Measurements from ENCODE around the gene ALDOB.

The ALDOB gene

DNA sequence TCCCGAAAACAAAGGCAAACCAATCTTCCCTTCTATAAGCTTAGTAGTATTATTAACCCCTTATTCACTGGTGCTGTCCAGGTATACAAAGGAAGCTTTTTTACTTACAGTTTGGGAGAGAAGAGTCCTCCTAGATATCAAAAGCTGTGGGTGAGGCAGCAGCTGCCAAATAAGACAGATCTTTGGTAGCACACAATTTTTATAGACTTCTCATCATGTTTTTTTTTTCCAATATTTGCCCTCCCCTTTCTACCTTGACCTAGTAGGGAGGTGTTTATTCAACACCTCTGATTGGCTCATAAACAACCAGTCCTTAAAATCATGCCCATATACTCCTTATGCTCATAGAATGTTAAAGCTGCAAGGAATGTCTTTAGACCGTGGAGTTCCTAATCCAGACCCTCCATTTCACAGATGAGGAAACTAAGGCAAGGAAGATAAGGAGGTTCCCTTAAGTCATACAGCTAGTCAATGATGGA, at the start of gene ALDOB:
ALDOB (minus strand) TSS at position 174 of the 479 bp plus-strand sequence. CDS start 4,887 bp downstream, outside the sequence.
- DNase-seq, result no peak

DNA sequence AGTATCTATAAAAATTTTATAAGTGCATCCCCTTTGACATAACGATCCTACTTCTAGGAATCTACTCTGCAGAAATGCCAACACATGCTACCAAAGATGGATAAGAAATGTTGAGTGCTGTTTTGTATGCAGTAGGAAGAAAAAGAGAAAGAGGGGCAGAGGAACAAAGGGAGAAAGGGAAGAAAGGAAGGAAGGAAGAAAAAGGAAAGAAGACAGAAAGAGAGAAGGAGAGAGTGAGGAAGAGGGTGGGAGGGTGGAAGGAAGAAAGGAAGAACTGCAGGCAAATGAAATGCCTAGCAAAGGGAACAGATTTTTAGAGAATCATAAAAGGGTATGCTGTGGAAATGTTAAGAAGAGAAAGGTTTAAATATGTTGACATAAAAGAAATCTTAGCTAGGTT, 48.5 kb upstream of the ALDOB start:
- no peak for DNase-seq

DNA sequence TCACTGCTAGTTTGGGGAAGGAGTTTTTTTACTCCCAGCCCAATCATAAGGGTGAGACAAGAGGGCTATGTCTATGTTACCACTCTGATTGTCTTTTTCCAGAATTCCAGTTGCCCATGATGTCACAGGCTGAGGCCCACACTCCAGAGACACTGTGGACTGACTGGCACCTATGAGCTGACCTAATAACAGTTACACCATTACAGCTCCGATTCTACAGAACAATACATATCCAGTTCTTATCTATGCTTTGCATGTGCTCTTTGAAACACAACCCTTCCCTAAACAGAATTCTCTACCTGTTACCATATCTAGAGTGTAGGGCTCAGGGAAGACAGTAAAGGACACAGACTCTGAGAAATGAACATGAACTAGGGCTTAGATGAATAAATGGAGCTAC, 45.7 kb upstream of the ALDOB start:
- DNase-seq, result no peak

DNA sequence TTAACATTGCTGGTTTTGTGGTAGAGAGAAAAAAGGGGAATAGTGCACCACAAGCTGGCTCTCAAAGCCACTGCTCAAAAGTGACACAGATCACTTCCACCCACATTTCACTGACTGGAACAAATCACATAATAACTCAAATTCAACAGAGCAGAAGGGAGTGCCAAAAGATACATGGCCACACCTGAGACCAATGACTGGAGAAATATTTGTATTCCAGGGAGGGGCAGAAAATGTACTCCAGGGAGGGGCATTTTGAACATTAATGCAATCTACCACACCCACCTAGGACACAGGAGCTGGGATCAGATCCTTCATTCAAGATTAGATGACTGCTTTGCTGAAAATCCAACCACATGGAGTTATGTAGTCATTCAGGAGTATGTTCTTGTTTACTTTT, 44.8 kb upstream of the ALDOB start:
- no peak for DNase-seq

DNA sequence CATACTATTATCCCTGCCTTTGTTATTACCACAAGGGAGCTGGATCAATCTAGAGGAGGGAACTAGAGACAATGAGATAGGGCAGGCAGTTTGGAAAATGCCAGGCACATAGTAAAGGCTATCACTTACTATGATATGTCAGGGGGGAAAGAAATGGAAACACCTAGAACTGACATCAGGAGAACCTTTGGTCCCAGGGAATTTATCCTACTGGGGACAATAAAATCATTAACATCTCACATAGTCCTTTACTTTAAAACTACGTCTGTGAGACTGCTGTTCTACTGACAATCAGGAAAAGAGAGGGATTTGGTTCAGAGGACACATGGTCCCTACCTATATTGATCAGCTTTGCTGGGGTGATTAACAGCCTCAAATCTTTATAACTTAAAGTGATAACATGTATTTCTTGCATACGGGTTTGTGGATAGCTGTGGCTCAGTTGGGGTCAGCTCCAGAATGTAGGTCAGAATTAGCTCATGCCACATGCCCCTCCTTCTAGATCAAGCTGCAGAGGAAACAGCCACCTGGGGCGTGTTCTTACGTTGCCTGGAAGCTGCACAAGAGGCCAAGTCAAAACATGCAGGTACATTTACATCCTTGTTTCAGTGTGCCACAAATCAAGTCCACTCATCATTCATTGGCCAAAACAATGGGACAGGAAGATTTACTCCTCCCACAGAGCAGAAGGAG, 43.9 kb upstream of the ALDOB start:
- no peak for DNase-seq

DNA sequence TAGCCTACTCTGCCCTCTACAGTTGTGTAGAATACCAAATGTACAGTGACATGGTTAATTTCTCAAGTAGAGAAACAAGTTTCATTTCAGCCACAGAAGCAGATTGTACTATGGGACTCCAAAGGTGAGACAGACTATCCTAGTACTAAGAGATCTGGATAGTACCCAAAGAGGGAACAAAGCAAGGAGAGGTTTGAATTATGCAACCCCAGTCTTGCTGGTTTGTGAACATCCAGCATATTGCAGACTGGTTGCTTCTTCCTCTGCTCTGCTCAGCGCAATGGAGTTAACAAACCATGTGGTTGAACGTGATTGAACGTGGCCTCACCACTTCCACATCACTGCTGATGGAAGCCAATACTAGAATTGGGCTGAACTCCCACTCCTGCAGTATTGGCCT, 43.3 kb upstream of the ALDOB start:
- DNase-seq, result no peak

DNA sequence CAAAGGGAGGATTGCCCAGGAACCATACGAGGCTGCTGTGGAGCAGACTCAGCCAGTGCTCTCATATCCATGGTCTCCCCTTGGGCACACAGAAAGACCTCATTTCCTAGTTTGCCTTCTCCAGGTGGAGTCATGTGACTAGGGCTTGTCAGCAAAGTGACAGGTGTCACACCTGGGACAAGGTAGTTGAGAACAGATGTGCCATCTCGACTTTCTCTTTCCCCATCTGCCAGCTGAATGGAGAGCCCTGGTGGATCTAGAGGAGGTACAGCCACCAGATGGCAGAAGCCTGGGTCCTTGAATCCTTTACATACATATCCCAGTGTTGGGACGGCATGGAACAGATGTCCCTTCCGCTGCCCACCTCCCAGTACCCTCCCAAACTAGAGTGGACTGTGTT, 42.9 kb upstream of the ALDOB start:
- no peak for DNase-seq

DNA sequence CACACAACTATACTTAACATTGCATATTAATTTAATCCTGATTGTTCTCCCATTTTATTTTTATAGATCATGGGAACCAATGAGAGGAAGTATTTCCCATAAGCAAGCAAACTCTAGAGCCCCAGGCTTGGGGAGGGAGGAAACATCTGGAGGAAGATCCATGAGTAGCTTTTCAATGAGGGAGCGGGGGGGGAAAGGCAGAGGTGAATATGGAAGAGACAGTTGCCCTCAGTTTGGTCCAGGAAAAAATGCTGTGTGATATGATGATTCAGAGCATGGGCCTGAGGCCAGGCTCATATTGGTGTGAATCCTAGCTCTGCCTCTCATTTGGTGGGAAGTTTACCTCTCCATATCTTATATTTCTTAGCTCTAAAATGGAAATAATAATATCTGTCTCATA, 42.2 kb upstream of the ALDOB start:
- no peak for DNase-seq

DNA sequence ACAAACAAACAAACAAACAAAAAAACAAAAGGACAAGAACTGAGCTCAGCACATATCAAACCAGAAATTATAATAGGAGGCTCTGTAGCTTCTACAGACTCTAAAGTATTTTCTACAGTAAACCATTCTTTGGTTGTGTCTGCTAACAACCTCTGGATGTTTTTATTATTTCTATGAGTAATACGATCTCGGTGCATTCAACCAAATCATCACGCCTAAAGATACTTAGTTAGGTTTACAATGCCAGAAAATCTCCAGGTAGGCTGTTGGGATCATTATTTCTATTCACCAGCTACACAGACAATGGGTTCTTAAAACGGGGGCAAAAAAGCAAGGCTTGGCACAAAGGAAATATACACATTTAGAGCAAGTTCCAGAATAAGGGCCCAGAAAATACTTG, 41.6 kb upstream of the ALDOB start:
- DNase-seq, result no peak

DNA sequence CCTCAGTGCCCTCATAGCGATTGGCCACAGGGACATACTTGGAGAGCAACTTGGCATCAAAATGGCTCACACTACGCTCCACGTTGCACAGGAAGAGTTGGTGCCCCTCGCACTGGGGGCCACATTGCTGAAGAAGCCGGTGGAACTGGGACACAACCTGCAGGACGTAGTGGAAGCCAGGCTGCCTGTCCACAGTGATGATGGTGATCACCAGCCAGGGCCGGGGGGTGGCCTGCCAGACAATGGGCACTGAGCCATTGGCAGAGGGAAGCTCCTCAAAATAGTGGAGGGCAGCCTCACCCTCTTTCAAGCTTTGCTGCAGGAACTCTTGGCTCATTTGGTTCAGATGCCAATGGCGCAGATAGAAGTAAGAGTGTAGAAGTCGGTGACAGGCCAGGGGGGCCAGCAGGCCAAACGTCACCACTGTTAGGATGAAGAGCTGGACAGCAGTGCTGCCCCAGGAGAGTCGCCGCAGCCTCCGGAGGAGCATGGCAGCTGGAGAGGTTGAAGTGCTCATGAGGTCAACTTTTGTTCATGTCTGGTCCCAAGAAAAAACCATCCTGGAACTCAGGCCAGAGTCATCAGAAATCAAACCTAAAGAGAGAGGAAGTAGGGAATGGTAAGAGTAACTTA, 41.1 kb upstream of the ALDOB start:
- no peak for DNase-seq

DNA sequence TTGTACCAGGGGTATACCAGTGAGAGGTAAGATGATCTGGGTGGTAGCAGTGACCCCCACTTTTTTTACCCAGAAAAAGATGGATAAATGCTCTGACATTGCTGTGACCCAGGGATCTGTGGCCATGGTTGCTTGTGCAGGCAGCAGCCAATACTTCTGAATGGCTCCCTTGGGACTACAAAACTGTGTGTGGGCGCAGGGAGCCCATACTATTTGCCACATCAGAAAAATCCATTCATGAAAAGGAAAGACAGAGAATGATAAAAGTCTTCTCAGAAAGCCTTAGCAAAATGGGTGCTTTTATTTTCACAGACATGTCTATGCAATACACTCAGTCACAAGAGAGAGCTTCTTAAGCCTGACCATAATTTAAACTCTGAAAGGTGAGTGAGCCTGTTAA, 37.3 kb upstream of the ALDOB start:
- DNase-seq, result no peak

DNA sequence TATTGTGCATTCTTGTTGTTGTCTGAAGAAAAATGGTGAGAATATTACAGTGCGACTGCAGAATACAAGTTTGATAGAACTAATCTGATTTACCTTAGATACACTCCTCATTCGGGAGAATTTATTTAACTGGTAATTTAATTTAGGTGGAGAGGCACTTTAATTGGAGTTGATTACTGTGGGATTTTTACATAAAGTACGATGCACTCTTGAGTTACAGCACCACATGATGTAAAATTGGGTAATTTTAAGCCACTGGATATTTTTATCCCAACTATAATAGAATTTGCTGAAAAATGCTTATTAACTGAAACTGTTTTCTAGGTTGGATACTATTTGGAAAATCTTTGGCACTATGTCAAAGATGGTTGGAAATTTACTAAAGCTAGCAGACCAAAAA, 35.4 kb upstream of the ALDOB start:
- DNase-seq, result no peak

DNA sequence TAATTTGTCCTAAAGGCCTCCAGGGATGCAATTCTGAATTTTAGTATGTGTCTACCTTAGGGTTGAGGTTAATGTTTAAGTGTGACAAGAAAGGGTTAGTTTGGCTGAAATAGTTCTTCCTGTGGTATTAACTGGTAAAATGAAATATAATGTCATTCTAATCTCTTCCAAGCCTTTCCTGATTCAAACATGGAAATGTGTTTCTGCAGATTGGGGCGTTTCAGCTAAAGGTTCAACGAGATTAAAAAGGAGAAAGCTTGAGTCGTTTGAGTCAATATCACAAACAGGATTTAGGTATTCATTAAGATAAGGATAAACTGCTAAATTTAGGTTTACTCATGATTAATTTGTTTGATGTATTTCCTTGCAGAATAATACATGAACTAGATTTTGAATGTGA, 34.4 kb upstream of the ALDOB start:
- no peak for DNase-seq

DNA sequence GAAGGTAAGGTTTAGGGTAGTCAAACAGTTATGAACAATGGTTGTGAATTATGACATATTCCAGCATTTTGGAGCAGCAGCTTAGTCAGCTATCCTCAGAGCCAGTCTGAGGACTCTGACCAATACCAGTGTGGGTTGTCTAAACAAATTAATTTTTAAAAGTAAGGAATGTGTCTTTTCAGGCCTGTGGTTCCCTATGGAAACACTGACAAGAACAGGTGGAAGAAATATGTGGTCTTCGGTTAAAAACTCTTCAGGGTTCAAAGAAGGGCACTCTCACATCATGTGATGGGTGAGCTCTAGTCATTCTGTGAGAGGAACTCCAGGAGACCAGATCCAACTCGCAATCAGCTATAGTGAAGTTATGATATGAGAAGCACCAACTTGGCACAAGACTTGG, 33.5 kb upstream of the ALDOB start:
- DNase-seq, result no peak

DNA sequence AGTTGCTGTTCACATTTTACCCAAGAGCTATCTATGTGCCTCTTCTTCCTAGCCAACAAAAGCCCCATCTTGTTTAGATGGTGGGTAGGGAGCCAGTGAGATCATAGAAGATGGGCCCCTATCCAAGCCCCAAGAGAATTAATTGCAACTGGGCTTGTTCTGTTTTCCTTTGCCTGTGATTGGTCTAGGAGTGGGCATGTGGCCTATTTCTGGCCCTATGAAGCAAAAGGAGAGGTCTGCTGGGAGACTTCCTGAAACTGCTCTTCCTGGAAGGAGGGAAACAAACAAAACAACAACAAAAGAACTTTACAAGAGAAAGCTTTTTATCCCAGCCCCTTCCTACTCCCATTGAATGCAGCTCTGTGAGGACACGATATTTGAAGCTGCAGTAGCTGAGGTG, 32.5 kb upstream of the ALDOB start:
- DNase-seq, result no peak

DNA sequence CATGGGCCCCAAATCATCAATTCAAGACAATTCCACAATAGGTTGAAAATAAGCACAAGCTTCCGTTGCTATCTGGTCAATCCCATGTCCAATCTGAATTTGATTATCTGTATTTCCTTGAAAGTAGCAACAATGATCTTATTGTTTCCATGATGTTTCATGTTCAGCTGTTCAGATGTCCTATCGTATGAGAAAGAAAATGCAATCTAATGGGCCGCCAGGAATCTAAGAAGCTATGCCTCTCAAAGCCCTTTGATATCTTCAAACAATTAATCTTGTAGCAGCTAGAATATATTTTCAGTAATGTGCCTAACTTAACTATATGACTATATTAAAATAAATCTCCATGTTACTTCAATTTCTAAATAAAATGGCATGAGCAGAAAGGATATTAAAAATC, 32.1 kb upstream of the ALDOB start:
- no peak for DNase-seq

DNA sequence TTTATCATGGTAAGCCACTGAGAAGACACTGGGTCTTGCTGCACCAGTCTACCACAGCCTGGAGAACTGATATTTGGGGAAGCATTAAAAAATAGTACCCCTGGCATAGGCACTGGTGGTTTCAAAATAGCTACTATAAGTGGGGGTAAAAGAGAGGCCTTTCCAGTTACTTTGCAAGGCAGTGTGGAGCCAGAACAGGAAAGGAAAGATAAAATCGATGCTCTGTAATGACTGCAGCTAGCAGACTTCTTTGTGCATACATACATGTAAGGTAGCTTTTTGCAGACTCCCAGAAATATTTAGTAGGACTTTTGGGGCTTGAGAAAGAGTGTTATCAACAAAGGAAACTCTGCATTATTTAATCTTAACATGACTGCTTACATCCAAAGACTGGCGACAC, 31.3 kb upstream of the ALDOB start:
- no peak for DNase-seq

DNA sequence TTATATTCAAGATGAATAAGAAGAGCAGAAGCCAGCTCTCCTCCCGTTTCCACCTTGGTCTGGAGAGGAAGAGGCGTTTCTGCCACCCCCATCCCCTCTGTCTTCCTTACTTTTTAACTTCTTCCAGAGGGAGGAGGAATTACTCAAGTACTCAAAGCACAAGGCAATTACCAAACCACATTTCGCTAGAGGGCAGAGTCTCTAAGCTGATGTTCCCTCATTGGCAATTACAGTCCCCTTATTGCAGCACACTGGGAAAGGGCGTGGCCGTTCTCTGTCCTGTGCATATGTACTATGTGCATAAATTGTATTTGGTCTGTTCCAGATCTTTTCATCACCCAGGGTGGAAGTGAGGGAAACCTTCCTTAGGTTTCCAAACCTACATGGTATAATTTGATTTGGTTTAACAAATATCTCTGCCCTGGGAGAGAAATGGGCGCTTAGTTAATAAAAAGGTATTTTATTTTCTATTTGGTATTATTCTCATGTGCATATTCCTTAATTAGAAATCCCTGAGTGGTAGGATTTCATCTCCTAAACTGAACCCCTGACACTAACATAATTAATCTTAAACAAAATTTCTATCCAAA, 29.8 kb upstream of the ALDOB start:
- DNase-seq, result no peak

DNA sequence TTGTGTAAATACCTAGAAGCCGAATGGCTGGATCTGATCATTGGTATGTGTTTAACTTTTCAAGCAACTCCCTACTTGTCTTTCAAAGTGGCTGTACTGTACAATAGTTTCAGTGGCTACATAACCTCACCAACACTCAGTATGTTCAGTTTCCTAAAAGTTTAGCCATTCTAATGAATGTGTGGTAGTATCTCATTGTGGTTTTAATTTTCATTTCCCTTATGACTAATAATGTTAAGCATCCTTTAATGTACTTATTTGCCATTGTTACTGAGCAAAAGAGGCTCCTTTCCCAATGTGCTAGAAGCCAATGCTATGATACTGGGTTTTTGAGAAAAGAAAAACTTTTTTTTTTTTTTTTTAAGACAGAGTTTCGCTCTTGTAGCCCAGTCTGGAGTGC, 27.8 kb upstream of the ALDOB start:
- DNase-seq, result no peak

DNA sequence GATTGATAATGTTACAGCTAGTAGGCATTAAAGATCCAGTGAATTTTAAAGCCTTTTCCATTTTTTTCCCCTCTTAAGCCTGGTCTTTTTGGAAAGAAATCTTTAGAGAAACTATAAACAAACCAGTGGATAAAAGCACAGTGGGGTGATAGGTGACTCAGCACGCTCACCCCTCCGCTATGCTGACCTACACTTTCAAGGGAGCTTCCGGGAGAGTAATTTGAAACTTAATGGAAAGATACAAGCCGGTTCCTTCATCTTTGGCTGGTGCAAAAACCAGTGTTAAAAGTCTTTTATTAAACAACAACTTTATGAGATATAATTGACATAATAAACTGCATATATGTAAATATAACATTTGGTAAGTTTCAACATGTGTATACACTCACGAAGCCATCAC, 27.0 kb upstream of the ALDOB start:
- DNase-seq, result no peak

DNA sequence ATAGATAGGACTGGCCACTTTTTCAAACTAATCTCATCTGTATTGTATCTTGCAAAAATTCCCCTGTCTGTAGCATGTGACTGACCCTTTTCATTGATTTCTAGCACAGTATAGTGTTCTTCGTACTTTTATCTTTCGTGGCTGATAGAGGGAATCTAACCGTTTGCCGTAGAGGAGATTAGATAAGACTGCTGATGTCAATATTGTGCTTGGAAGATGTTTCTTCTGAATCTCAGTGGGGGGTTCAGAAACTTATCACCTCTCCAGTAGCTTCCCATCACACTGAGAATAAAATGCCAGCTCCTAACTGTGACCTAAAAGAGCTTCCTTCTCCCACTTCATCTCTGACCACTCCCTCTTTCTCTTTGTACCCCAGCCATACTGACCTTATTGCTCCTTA, 25.4 kb upstream of the ALDOB start:
- DNase-seq, result no peak

DNA sequence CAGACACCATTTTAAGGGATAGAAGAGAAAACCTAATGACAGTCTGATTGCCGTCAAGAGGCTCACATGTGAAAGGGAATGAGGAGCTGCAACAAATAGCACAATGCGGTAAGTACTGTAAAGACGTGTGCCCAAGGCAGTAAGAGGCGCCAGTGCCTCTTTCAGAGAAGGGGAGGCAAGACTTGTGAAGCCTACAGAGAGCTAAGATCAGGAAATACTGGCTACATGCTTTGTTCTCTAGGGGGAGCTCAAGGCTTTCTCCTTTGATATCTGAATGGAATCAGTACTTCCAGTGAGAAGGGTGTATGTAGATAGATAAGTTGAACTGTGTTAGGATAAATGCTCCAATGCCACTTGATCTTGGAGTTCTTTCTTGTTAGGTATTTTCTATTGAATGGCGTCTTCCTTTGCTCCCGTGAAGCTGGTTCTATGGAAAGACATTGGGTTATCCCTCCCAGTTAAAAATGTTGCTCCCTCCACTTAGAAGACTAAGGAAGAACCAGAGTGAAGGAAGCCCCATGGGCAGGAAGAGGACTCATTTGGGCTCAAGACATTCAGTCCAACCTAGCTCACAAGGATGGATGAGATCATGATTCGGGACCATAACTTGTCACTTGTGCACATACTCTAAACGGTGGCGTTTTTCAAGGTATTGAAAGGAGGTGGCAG, 23.5 kb upstream of the ALDOB start:
- no peak for DNase-seq

DNA sequence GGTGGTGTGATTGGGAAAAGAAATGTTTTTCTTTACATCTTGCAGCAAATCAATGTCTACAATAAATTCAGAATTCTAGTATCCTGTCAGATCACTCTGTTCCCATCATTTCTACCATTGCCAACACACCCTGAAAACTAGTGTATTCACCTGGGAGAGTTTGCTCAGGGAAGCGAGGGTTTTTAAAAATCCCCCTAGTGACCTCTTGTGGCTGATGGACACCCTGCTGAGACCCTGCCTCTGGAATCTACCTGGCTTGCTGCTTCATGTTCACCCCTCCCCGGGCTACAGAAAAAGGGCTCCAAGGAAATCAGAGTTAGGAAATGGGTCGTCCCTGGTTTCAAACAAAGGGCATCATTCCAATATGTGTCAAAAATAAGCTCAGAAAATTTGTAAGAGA, 21.4 kb upstream of the ALDOB start:
- no peak for DNase-seq

DNA sequence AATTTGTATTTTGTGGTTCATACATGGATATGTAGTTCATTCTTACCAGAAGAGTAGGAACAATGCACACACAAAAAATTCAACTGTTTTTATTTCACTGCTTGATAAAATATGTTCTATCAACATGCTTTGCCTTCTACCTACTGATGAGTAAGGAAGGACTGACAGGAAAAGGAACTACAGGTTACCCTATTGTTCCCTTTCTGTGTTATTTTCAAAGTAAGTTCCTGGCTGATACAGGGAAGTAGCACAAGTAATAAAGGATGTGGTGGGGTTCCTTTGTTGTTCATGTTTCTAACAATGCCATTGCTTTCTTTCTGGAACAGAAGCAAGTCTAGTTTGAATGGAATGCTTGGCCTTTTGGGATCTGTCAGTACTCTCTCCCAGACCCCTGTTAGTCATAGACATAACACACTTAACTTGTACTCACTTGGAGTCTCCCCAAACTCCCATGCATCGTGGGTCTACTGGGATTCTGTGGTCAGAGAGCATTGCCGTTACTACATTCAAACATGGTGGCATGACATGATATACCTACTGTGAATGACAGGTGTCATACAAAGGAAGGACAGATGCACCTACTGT, 20.2 kb upstream of the ALDOB start:
- DNase-seq, result no peak
